Astrocyte of the hippocampus (primary cell): ENCODE data around the gene BBX.

ENCODE experiments used
- DNase-seq: peaks from one replicate; pipeline ENCODE4 v3.0.0; 2011; ENCODE audit warnings: low read depth, low spot score

BBX gene

GRCh38 chr3:107650788-107651187 is 128.0 kb downstream of the BBX start:
- no peak for DNase-seq

DNA sequence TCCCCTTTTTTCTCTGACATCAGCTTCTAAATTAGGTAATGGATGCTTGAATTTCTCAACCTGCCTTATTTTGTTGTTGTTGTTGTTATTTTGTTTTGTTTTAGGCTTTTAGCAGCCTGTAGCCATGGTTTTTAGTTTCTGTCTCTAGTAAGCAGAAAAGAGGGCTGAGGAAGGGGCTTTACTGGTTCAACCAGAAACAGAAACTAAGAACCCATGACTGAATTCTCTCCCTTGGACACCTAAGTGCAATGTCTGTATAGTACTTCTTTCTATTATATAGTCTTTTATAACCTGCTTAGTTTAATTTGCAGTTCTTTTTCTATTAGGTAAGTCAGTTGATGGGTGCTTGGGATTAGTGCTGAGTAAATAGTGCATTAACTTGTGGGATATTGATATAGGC is 129.0 kb downstream of the BBX start:
- DNase-seq, result no peak

GRCh38 chr3:107654218-107654617 is 131.5 kb downstream of the BBX start:
- DNase-seq, result no peak

DNA sequence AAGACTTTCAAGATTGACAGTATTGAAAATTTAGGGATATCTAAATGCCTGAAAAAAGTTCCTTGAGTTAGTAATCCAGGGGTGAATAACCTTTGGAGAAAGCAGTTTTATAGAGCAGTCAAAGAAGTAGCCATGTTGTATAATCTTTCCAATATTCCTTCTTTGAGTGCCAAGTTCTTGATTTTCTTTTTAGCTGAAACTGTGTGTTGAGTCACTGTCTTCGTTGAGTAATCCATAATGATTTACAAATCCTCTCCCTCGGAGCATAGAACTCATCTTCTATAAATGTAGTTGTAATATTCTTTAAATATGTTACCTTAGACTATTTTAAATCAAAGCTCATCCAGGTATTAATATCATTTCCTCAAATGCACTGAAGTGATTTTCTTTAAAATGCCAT is 135.2 kb downstream of the BBX start:
- no peak for DNase-seq

DNA sequence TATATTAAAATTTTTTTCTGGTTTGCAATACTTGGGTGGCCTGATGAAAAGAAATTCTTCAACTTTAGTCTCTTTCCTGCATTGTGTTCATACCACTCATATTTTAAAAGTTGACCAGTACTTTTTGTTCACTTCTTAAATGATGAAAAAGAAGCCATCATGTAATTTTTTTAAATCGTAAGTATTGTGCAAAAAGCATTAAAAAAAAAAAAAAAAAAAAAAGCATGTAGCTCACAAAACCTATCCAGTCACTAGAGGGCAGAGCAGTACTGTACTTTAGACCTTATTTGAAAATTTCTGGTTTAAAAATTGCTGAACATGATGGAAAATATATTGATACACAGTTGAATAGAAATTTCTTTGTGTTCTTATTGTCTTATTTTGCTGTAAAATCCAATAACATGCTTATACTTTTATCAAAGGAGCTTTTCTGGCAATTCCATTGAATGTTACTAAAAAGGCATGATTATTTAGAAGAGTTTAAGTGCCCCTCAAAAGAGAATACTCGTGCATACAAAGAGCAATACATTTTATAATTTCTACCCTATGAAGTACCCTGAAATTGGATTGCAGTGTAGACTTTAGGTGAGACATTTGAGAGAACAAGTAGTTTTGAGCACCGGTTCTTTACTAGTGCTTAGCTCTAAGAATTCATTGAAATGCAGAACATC is 137.7 kb downstream of the BBX start:
- peak; percentile 44 for DNase-seq

DNA sequence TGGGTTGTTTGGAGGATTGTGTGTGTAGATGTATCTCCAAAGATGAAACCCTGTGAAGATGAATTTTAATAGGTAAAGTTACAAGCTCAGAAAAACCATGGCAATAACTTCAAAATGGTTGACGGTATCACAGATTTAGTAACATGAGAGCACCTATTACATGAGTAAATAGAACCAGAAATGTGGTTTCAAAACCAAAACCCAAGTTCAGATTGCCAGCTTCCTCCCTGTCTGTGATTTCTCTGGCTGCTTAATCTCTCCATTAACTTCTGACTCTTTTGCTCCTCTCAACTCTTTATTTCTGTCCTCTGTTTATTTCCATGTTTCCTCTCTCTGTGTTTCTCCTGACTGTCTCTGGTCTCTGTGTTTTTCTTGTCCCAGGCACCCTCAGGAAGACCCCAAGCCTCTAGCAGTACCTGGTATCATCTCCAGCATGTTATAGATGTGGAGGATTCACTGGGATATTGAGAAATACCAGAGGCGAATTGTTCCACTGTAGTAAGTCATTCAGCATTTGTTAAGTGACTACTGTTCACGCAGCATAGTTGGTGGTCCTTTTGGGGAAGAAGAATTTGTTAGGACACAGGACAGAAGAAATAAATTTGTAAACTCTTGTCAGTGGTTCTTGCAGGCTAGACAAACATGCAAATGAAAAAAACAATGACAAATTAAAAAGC is 138.8 kb downstream of the BBX start:
- peak; percentile 23 for DNase-seq

DNA sequence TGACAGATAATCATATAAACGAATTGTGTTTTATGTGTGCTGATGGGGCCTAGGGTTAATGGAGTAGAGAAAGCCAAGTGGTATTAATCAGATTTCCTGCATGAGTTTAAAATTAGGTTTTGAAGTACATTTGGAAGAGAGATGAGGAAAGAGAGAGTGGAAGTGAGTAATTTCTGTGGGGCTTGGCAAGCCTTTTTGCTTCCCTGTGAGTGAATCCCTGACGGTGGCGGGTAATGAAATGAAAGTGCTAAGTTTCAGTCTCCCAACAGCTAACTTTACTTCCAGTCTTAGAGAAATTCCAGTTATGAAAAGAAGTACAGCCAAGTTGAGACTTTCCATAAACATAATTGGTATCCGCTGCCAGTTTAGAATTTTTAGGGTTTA is 139.4 kb downstream of the BBX start:
- peak; percentile 59 for DNase-seq

GRCh38 chr3:107662586-107662985 is 139.8 kb downstream of the BBX start:
- no peak for DNase-seq

GRCh38 chr3:107663266-107663665 is 140.5 kb downstream of the BBX start:
- DNase-seq, result no peak

DNA sequence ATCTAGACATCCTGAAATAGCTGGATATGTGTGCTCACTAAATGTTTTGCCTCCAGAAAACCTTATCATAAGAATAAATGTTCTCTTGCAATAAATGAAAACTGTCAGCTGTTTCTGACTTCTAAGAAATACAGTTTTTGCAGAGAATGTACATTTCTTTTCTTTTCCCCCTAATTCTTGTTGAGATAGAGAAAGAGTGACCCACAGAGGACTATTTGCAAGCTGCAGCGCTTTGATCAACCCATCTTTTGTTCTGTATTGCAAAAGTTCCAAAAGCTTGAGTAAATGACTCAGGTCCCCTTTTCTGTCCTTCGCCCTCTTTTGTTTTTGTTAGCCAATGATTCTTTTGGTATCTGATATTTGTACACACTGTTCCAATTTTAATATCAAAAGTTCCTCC is 141.9 kb downstream of the BBX start:
- peak; percentile 21 for DNase-seq

DNA sequence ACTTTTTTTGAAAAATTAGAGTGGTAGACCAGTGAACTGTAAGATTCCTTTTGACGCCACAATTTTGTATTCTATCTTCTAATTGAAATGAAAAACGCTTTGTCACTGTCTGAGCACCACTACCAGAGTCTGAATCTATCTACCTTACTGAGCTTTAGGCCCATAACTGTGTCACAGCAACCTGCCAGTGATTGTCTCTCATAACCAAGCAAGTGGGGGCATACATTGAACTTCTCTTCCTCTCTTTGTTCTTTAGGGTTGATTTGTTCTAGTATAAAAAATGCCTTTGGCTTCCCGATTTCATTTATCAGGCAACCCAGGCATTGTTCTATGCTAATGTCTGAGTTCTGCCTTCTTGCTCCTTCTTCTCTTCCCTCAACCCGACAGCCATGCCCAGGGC is 142.6 kb downstream of the BBX start:
- no peak for DNase-seq

- no peak for DNase-seq
Observed at GRCh38 chr3:107666853-107667252, 144.1 kb downstream of the BBX start.

- peak; percentile 19 for DNase-seq
Observed at GRCh38 chr3:107668416-107668815, 145.7 kb downstream of the BBX start.

GRCh38 chr3:107668963-107669362 is 146.2 kb downstream of the BBX start:
- DNase-seq, result no peak

DNA sequence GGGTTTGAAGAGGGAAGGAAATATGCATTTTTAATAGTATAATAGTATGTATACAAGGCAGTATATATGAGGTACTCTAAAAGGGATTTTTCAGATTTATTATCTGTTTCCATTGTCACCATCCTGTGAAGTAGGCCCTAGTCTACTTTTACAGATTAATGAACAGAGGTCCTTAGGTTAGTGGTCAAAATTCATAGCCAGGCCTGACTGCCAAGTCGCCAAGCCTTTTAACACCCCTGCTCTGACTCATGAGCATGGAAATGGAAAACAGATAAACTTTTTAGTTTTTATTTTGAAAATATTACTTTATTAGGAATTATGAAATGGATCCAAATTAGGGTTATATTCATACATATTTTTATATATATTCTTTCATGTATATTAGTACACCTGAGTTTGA is 146.9 kb downstream of the BBX start:
- no peak for DNase-seq

DNA sequence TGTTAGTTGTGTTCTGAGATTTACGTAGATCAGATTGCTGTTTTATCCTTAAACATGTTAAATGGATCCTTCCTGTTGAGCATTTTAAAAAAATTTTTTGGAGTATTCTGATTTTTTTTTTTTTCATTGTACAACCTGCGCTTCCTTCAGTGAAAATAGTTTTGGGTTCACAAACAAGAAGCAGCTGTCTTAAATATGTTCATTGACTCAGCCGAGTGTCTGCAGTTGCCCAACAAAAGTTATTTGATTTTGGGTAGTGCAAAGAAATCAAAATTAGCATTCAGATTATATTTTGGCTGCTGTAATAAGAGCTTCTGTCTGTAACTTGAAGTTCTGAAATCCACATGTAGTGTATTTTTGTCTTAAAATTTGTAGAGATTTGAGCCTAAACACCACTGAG is 148.2 kb downstream of the BBX start:
- DNase-seq, result no peak

DNA sequence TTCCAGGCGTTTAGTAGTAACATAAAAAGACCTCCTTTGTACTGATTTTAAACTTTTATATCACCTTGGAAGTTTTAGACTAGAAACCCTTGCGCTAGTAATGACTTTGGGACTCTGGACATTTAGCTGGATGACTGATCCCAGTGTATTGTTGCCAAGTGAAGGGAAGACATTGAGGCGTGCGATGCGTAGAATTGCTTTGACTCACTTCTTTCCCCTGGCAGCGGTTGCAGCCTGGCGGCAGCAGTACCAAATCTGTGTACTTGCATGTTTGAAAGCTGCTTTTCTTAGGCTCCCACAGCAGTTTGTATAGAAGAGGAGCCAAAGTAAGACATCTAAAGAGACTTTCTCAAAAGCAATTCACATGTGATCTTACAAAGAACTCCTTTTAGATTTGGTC is 151.6 kb downstream of the BBX start:
- peak; percentile 89 for DNase-seq

GRCh38 chr3:107675233-107675900 is 152.6 kb downstream of the BBX start:
- no peak for DNase-seq

DNA sequence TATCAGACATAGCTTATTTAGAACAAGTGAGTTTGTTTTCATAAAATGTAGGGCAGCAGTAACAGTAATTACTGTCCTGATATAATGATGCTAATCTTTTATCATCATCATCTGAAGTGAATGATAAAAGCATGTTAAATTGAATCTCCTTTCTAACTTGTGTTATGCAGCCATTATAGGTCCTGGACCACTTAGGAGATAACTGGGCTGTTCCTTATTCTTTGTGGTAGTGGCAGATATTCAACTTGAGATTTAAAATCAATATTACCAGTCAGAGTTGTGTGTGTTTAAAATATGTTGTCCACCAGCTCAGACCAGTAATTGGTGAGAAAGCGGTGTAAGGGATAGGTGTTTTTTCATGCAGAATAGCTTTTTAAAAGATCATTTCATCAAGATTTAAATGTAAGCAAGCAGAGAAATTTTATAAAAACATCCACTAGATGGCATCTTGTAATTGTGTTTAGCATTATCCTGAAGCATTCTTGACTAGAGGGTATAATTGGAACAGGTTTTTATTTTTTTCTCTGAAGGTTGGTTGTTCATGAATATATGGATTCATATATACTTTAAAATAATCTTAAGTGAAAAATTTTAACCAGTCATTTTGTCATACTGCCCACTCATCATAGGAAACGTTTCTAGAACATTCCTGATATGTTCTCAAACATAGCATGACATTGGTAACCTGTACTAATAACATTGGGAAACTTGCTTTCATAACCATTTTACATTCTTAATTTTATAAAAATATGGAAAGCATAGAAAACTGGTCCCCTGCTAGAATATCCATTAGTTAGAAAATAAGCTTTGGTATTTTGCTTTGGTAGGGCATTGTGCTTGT is 153.9 kb downstream of the BBX start:
- peak; percentile 29 for DNase-seq

- peak; percentile 53 for DNase-seq
Observed at GRCh38 chr3:107679921-107680320, 157.2 kb downstream of the BBX start.

- peak; percentile 50 for DNase-seq
Observed at GRCh38 chr3:107680698-107681097, 157.9 kb downstream of the BBX start.

- DNase-seq, result no peak
Observed at GRCh38 chr3:107681396-107681795, 158.6 kb downstream of the BBX start.
